DOHH2 (cell line): ENCODE results near the gene CDC25B.

Experiments
- CTCF ChIP-seq: fragments of 200-600 bp; sonication (generic); IDR thresholded peaks from one replicate; pipeline ENCODE4 v1.5.1; 2014; ENCODE audit warnings: antibody characterized with exemption, mild to moderate bottlenecking, low read depth, low read length; ENCODE audit not compliant: poor library complexity, severe bottlenecking
- EZH2phosphoT487 ChIP-seq: fragments of 200-600 bp; sonication (generic); IDR thresholded peaks from 2 replicates; pipeline ENCODE4 v1.6.1; 2017; ENCODE audit warnings: borderline replicate concordance, mild to moderate bottlenecking, antibody characterized with exemption, low read length, moderate library complexity, mixed read lengths

- TF ChIP-seq CTCF: no peak
- TF ChIP-seq EZH2phosphoT487: no peak
These were observed 4.3 kb downstream of the CDC25B start for GRCh38 chr20:3800256-3800877.
